Right lobe of liver (tissue), 6 donors: ENCODE results near the gene CCDC85C. TPM values are rescaled to one million over a fixed set of nuclear protein-coding genes. Genes with fewer than 3 reads are reported as not detected.
A peak's percentile ranks its signal among the peaks of the same experiment; 100 is the strongest.

ENCODE experiments used
- ATAC-seq, 4 donors: fragments of 200-7000 bp; cut with Tn5 transposase; one replicate each; pipeline ENCODE4 v1.9.1; 2020; ENCODE audit warnings: mild to moderate bottlenecking in 4 of 4, moderate library complexity in 4 of 4
- DNase-seq, 3 donors: peaks; one replicate each; pipeline ENCODE4 v3.0.0-alpha.2; 2020
- H3K27ac ChIP-seq, 3 donors: fragments of 200-600 bp; one replicate each; pipeline ENCODE4 v1.8.0; 2022
- H3K27me3 ChIP-seq, 2 donors: fragments of 200-600 bp; one replicate each; pipeline ENCODE4 v1.8.0; 2022
- H3K36me3 ChIP-seq, 4 donors: fragments of 200-600 bp; sonication (generic) in 1 of 4; one replicate each; pipeline versions ENCODE4 v1.5.1 to v1.8.0; 2017 to 2022; ENCODE audit warnings: control low read depth in 1 of 4
- H3K4me1 ChIP-seq, 4 donors: fragments of 200-600 bp; sonication (generic) in 1 of 4; one replicate each; pipeline versions ENCODE4 v1.5.1 to v1.8.0; 2017 to 2022; ENCODE audit warnings: control low read depth in 1 of 4
- H3K4me3 ChIP-seq, 3 donors: fragments of 200-600 bp; one replicate each; pipeline ENCODE4 v1.8.0; 2022
- H3K9me3 ChIP-seq, 4 donors: fragments of 200-600 bp; sonication (generic) in 1 of 4; one replicate each; pipeline versions ENCODE4 v1.5.1 to v1.8.0; 2017 to 2022; ENCODE audit warnings: control low read depth in 1 of 4
- CTCF ChIP-seq, 4 donors: fragments of 200-600 bp in 3 of 4; fragments of 450-650 bp in 1 of 4; IDR thresholded peaks; one replicate each; pipeline versions ENCODE4 v1.5.1 to v1.8.0; 2016 to 2022; ENCODE audit warnings: antibody characterized with exemption in 4 of 4, mild to moderate bottlenecking in 2 of 4
- POLR2A ChIP-seq: fragments of 450-650 bp; IDR thresholded peaks from one replicate; pipeline ENCODE4 v1.6.1; 2017; ENCODE audit warnings: antibody characterized with exemption, mild to moderate bottlenecking
- WGBS: methylation state at CpG from one replicate; pipeline ENCODE4 v1.1.6; 2018; ENCODE audit warnings: low coverage, low lambda C conversion rate; ENCODE audit not compliant: insufficient coverage; ENCODE audit errors: missing lambda C conversion rate; 5-methylcytosine and 5-hydroxymethylcytosine counted together
- intact Hi-C, 2 donors: fragments of 100-400 bp; cut with DNase I; formaldehyde crosslinking; loops; one replicate each; pipeline versions ENCODE4 v1.11.2 to v1.14.1; 2022
- long read RNA-seq: library from polyadenylated mRNA; unstranded; transcript quantifications from one replicate; pipeline ENCODE4 v2.0.0, GENCODE V29; 2019
- total RNA-seq, 6 experiments: library from RNA; depleted of rRNA in 2 of 6; stranded (reverse); fragments of >200 nt in 2 of 6; fragmentation: NEBNext Ultra II Directional in 3 of 6; extraction: Animal tissue kit (Norgen Biotek cat#: 25700) in 3 of 6; gene quantifications; one replicate each; pipeline versions ENCODE4 v1.1.0 to v1.2.4, GENCODE V29; 2016 to 2023
- donor health status: DM: no; HTN: yes; CAD: no.
- donor health status: DM: no; HTN: no; CAD: no.
- donor health status: DM: no; HTN: no; CAD: no.
- donor health status: DM: no; HTN: yes; CAD: no.
- donor health status: DM: no; HTN: yes; CAD: no.

The CCDC85C gene
- 10 to 100 TPM; 13.6 to 32.8 (median 21.8) TPM for total RNA-seq
- long read RNA-seq = 0 reads

GRCh38 chr14:99603471-99604277, at the start of gene CCDC85C:
Gene CCDC85C, minus strand, starts transcription at chr14:99604207. Its CDS starts 248 bp downstream, at chr14:99603959.
- intact Hi-C loops = no loop called here
- TF ChIP-seq CTCF (IDR thresholded peaks at IDR 0.05) (no peak), POLR2A (no peak)
- DNase-seq (peak in 1 of 3 donors; percentile 39), ATAC-seq (no peak)
- no peaks in the 10 kb centered on the region for H3K36me3 ChIP-seq
- peak within 1 kb of the TSS; percentile 81 to 94 (median 91) for H3K27ac ChIP-seq
- WGBS = 13% methylated on average over 14 of the region's 128 CpGs
- H3K4me3 ChIP-seq = peak within 1 kb of the TSS; percentile 75 to 90 (median 85)
- H3K4me1 ChIP-seq = peaks cover 0 to 37% (median 21%) of the 10 kb centered on the region in 4 donors
- no peaks in the 10 kb centered on the region for H3K27me3 ChIP-seq
- no peaks in the 10 kb centered on the region for H3K9me3 ChIP-seq

GRCh38 chr14:99651953-99652746, 48.1 kb upstream of the CCDC85C start:
- Histone ChIP-seq H3K27me3 (no peaks in the 10 kb centered on the region), H3K4me3 (no peak overlapping the region), H3K4me1 (no peaks in the 10 kb centered on the region), H3K27ac (no peak overlapping the region), H3K36me3 (no peaks in the 10 kb centered on the region), H3K9me3 (no peaks in the 10 kb centered on the region)
- intact Hi-C loops = no loop called here
- DNase-seq = no peak
- TF ChIP-seq CTCF (IDR thresholded peaks at IDR 0.05) (no peak), POLR2A (no peak)
- 90% methylated on average over 7 of the region's 32 CpGs for WGBS
- ATAC-seq = no peak

GRCh38 chr14:99650189-99650588, 46.2 kb upstream of the CCDC85C start:
- Histone ChIP-seq H3K36me3 (no peaks in the 10 kb centered on the region), H3K27ac (no peak overlapping the region), H3K9me3 (no peaks in the 10 kb centered on the region), H3K27me3 (peaks cover 0 to 6% of the 10 kb centered on the region in 2 donors), H3K4me3 (no peak overlapping the region), H3K4me1 (peaks cover 0 to 3% (median 0%) of the 10 kb centered on the region in 4 donors)
- DNase-seq (no peak), ATAC-seq (no peak)
- no CpG with 5 or more reads among the region's 9 CpGs for WGBS
- TF ChIP-seq POLR2A (no peak), CTCF (IDR thresholded peaks at IDR 0.05) (no peak)
- intact Hi-C loops = no loop called here

GRCh38 chr14:99649643-99650042, 45.6 kb upstream of the CCDC85C start:
- WGBS = 77% methylated on average over 4 of the region's 8 CpGs
- intact Hi-C loops = no loop called here
- Histone ChIP-seq H3K36me3 (no peaks in the 10 kb centered on the region), H3K4me3 (no peak overlapping the region), H3K27ac (no peak overlapping the region), H3K9me3 (no peaks in the 10 kb centered on the region), H3K4me1 (peaks cover 0 to 8% (median 0%) of the 10 kb centered on the region in 4 donors), H3K27me3 (peaks cover 0 to 6% of the 10 kb centered on the region in 2 donors)
- no peak for DNase-seq
- ATAC-seq = no peak
- TF ChIP-seq CTCF (IDR thresholded peaks at IDR 0.05) (no peak), POLR2A (no peak)
